Measurements from ENCODE around the gene SLC2A11. TPM values are rescaled to one million over a fixed set of nuclear protein-coding genes. Genes with fewer than 3 reads are reported as not detected.
A peak's percentile ranks its signal among the peaks of the same experiment; 100 is the strongest.

Gene SLC2A11
- polyA plus RNA-seq, 3 donors = 1.3 to 3.3 (median 2.5) TPM

DNA sequence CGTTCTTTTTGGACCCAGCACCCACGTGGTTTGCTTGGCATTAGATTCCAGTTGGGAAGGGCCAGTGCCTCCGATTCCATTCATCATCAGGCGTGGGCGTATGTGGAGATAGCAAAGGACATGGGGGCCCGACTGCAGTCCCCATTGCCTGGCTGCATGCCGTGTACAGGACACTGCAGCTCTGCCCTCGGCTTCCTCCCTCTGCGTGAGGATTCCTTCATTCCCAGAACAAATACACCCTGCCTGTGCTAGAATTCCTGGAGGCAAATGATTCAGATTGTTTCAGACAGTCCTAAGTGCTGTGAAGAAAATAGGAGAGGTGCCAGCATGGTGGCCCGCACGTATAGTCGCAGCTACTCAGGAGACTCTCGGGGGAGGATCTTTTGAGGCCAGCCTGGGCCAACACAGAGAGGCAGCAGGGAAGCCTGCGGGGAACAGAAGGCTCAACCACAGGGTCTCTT, 34.3 kb upstream of the SLC2A11 start:
- H3K9me3 ChIP-seq (replicated peaks in 1 of 2; ENCODE audit: control insufficient read depth in 1 of 2, insufficient read depth in 1 of 2, low read length in 2 of 2) = no peaks in the 10 kb centered on the region
- no peaks in the 10 kb centered on the region for H3K79me2 ChIP-seq (ENCODE audit: insufficient read depth, low read length)
- no peak overlapping the region for H3K4me2 ChIP-seq (replicated peaks; ENCODE audit: extremely low read depth, low read length, poor library complexity, severe bottlenecking)
- H3K9me3 Mint-ChIP-seq = no peaks in the 10 kb centered on the region
- no peak overlapping the region for H3K4me3 ChIP-seq (replicated peaks in 1 of 3; ENCODE audit: low read depth in 2 of 3, low read length in 3 of 3)
- intact Hi-C loops (cut with micrococcal nuclease) = no loop called here
- TF ChIP-seq, protein P1, sequence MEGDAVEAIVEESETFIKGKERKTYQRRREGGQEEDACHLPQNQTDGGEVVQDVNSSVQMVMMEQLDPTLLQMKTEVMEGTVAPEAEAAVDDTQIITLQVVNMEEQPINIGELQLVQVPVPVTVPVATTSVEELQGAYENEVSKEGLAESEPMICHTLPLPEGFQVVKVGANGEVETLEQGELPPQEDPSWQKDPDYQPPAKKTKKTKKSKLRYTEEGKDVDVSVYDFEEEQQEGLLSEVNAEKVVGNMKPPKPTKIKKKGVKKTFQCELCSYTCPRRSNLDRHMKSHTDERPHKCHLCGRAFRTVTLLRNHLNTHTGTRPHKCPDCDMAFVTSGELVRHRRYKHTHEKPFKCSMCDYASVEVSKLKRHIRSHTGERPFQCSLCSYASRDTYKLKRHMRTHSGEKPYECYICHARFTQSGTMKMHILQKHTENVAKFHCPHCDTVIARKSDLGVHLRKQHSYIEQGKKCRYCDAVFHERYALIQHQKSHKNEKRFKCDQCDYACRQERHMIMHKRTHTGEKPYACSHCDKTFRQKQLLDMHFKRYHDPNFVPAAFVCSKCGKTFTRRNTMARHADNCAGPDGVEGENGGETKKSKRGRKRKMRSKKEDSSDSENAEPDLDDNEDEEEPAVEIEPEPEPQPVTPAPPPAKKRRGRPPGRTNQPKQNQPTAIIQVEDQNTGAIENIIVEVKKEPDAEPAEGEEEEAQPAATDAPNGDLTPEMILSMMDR (IDR thresholded peaks at IDR 0.05) = no peak
- H3K27me3 ChIP-seq (ENCODE audit: control insufficient read depth in 2 of 2, insufficient read depth in 2 of 2, low read length in 2 of 2) = no peaks in the 10 kb centered on the region
- H3K9ac ChIP-seq (ENCODE audit: insufficient read depth, low read length, poor library complexity, severe bottlenecking) = no peak overlapping the region
- peaks cover 0 to 2% (median 0%) of the 10 kb centered on the region in 3 donors for H3K27me3 Mint-ChIP-seq (ENCODE audit: low read depth in 3 of 3)
- 100% methylated on average over 12 of the region's 14 CpGs for WGBS (ENCODE audit: insufficient coverage)
- H3K36me3 ChIP-seq (replicated peaks in 1 of 2; ENCODE audit: control insufficient read depth in 1 of 2, insufficient read depth in 2 of 2, low read length in 2 of 2) = peaks cover 73 to 98% of the 10 kb centered on the region in 2 donors
- H2AFZ ChIP-seq (ENCODE audit: insufficient read depth, low read depth, low read length, poor library complexity, severe bottlenecking) = no peak overlapping the region
- peaks cover 4% of the 10 kb centered on the region for H4K20me1 ChIP-seq (ENCODE audit: insufficient read depth, low read length)
- H3K36me3 Mint-ChIP-seq = peaks cover 82 to 99% of the 10 kb centered on the region in 2 donors
- peaks cover under 1 to 2% of the 10 kb centered on the region in 2 donors for H3K4me1 ChIP-seq (ENCODE audit: control insufficient read depth in 1 of 2, insufficient read depth in 2 of 2, low read length in 2 of 2)
- no peak for DNase-seq
- no peak overlapping the region for H3K4me3 Mint-ChIP-seq
- no peak overlapping the region for H3K27ac Mint-ChIP-seq
- peaks cover 5% of the 10 kb centered on the region for H3K4me1 Mint-ChIP-seq
- no peak overlapping the region for H3K27ac ChIP-seq (ENCODE audit: low read depth in 1 of 2, low read length in 2 of 2)

DNA sequence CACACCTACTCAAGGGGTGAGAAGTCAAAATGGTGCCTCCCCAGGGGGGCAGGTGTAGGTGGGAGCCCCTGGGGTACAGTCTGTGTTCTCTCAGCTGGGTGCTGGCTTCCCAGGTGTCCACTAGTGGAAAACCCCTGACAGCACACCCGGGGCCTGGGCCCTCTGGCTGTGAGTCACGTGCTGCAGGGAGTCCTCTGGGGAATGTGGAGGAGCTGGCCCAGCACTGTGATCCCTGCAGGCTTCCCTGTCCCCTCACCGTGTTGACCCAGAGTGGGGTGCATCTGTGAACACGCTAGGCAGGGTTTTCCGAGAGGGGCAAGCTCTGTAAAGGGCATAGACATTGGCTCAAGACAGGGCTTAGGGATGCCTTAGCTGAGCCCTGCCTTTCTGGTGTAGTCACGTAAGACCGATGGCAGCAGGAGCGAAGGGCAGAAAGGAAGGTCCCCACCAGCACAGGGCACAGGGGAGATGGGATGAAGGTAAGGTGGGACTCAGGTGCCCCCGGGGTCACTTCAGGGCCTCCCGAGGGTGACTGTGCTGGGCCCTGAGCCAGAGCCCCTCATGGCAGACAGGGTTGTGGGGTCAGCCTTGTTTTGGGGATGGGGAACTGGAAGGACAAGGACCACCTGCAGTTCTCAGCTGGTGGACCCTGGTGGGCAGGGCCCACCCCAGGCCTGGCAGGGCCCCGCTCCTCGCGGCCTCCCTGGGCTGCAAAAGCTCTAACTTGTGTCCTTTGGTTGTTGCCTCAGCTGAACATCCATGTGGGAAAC, 33.0 kb upstream of the SLC2A11 start:
- peak overlapping the region in 1 of 7 donors; percentile 55 for H3K27ac Mint-ChIP-seq
- H3K4me3 ChIP-seq (replicated peaks in 1 of 3; ENCODE audit: low read depth in 2 of 3, low read length in 3 of 3) = no peak overlapping the region
- H3K9me3 ChIP-seq (replicated peaks in 1 of 2; ENCODE audit: control insufficient read depth in 1 of 2, insufficient read depth in 1 of 2, low read length in 2 of 2) = no peaks in the 10 kb centered on the region
- intact Hi-C loops (cut with micrococcal nuclease) = no loop called here
- H3K9me3 Mint-ChIP-seq = peaks cover 0 to 3% (median 0%) of the 10 kb centered on the region in 7 donors
- H3K27ac ChIP-seq (ENCODE audit: low read depth in 1 of 2, low read length in 2 of 2) = no peak overlapping the region
- H4K20me1 ChIP-seq (ENCODE audit: insufficient read depth, low read length) = peaks cover 4% of the 10 kb centered on the region
- WGBS (ENCODE audit: insufficient coverage) = over 99% methylated on average over 13 of the region's 13 CpGs
- TF ChIP-seq, protein P1 (IDR thresholded peaks at IDR 0.05) = no peak
- no peaks in the 10 kb centered on the region for H3K79me2 ChIP-seq (ENCODE audit: insufficient read depth, low read length)
- no peaks in the 10 kb centered on the region for H3K27me3 ChIP-seq (ENCODE audit: control insufficient read depth in 2 of 2, insufficient read depth in 2 of 2, low read length in 2 of 2)
- H3K4me1 Mint-ChIP-seq = no peaks in the 10 kb centered on the region
- peaks cover 76 to 98% of the 10 kb centered on the region in 2 donors for H3K36me3 ChIP-seq (replicated peaks in 1 of 2; ENCODE audit: control insufficient read depth in 1 of 2, insufficient read depth in 2 of 2, low read length in 2 of 2)
- H3K27me3 Mint-ChIP-seq (ENCODE audit: low read depth in 3 of 3) = peaks cover 0 to 2% (median 0%) of the 10 kb centered on the region in 3 donors
- H3K4me2 ChIP-seq (replicated peaks; ENCODE audit: extremely low read depth, low read length, poor library complexity, severe bottlenecking) = no peak overlapping the region
- no peaks in the 10 kb centered on the region for H3K4me1 ChIP-seq (ENCODE audit: control insufficient read depth in 1 of 2, insufficient read depth in 2 of 2, low read length in 2 of 2)
- no peak overlapping the region for H2AFZ ChIP-seq (ENCODE audit: insufficient read depth, low read depth, low read length, poor library complexity, severe bottlenecking)
- H3K4me3 Mint-ChIP-seq = no peak overlapping the region
- H3K36me3 Mint-ChIP-seq = peaks cover 87 to 99% of the 10 kb centered on the region in 2 donors
- no peak overlapping the region for H3K9ac ChIP-seq (ENCODE audit: insufficient read depth, low read length, poor library complexity, severe bottlenecking)
- no peak for DNase-seq

Data from CD14-positive monocyte (primary cell).